Ovary (tissue), 9 donors: Measurements from ENCODE around the gene TLR7. TPM values are rescaled to one million over a fixed set of nuclear protein-coding genes. Genes with fewer than 3 reads are reported as not detected.

ENCODE experiments used
- DNase-seq, 5 donors: peaks; one replicate each; pipeline ENCODE4 v3.0.0-alpha.2; 2019 to 2020
- H3K27ac ChIP-seq, 2 donors: fragments of 200-600 bp; one replicate each; pipeline versions ENCODE4 v1.5.1 to v1.8.0; 2019 to 2022
- H3K27me3 ChIP-seq: fragments of 200-600 bp; one replicate; pipeline ENCODE4 v1.8.0; 2022
- H3K36me3 ChIP-seq: fragments of 200-600 bp; sonication (generic); one replicate; pipeline ENCODE4 v1.5.1; 2019
- H3K4me1 ChIP-seq: one replicate; pipeline ENCODE4 v1.8.1; 2013; ENCODE audit warnings: mild to moderate bottlenecking, moderate library complexity; ENCODE audit not compliant: insufficient read depth
- H3K4me3 ChIP-seq: fragments of 200-600 bp; sonication (generic); one replicate; pipeline ENCODE4 v1.5.1; 2017
- H3K9me3 ChIP-seq, 2 donors: fragments of 200-600 bp in 1 of 2; sonication (generic) in 1 of 2; one replicate each; pipeline versions ENCODE4 v1.5.1 to v1.8.1; 2013 to 2019; ENCODE audit warnings: mild to moderate bottlenecking in 1 of 2, moderate library complexity in 1 of 2
- EP300 ChIP-seq: sonication (generic); formaldehyde crosslinking; IDR thresholded peaks from one replicate; pipeline ENCODE4 v1.6.1; 2017; ENCODE audit warnings: antibody characterized with exemption
- POLR2A ChIP-seq: fragments of 450-650 bp; IDR thresholded peaks from one replicate; pipeline ENCODE4 v1.6.1; 2017; ENCODE audit warnings: antibody characterized with exemption, mild to moderate bottlenecking, moderate library complexity
- WGBS, 3 donors: extraction: QIAGEN DNeasy Blood & Tissue Kit in 1 of 3; methylation state at CpG; one replicate each; pipeline versions ENCODE4 v1.1.5 to v1.1.7; 2013 to 2017; 5-methylcytosine and 5-hydroxymethylcytosine counted together
- intact Hi-C, 4 donors: fragments of 100-400 bp; cut with DNase I; formaldehyde crosslinking; loops; one replicate each; pipeline versions ENCODE4 v1.11.0 to v1.15.1; 2022 to 2023
- polyA plus RNA-seq, 2 donors: library from polyadenylated mRNA; stranded (reverse); fragments of 200-250 nt in 1 of 2; fragments of 350-450 nt in 1 of 2; fragmentation: Illumina TruSeq in 1 of 2; extraction: RNeasy Lipid Tissue Mini Kit (QIAGEN cat#74804) in 1 of 2; gene quantifications; one replicate each; pipeline ENCODE4 v1.2.3, GENCODE V29; 2013 to 2014
- total RNA-seq, 7 donors: library from RNA; depleted of rRNA in 2 of 7; stranded (reverse); fragments of >200 nt in 2 of 7; fragmentation: NEBNext Ultra II Directional in 3 of 7; extraction: Animal tissue kit (Norgen Biotek cat#: 25700) in 3 of 7; gene quantifications; one replicate each; pipeline versions ENCODE4 v1.1.0 to v1.2.4, GENCODE V29; 2016 to 2023
- TF ChIP-seq, protein P1 (sequence below), 3 donors: fragments of 450-650 bp in 2 of 3; fragments of 200-600 bp in 1 of 3; IDR thresholded peaks; one replicate each; pipeline versions ENCODE4 v1.5.1 to v1.8.0; 2016 to 2022; ENCODE audit warnings: antibody characterized with exemption in 3 of 3, mild to moderate bottlenecking in 1 of 3
- donor health status: DM: no; HTN: no; CAD: no; lungs with moderate emphysema.
- donor health status: DM: no; HTN: no; CAD: no.
- donor health status: Bipolar disorder and iron deficiency.
- donor health status: DM: yes; HTN: yes; CAD: no.
- donor health status: DM: no; HTN: no; CAD: no.
- donor health status: DM: yes; HTN: yes; CAD: no.

Gene TLR7
- total and polyA plus RNA-seq, 9 donors, result 0.22 to 2.7 (median 0.57) TPM

DNA sequence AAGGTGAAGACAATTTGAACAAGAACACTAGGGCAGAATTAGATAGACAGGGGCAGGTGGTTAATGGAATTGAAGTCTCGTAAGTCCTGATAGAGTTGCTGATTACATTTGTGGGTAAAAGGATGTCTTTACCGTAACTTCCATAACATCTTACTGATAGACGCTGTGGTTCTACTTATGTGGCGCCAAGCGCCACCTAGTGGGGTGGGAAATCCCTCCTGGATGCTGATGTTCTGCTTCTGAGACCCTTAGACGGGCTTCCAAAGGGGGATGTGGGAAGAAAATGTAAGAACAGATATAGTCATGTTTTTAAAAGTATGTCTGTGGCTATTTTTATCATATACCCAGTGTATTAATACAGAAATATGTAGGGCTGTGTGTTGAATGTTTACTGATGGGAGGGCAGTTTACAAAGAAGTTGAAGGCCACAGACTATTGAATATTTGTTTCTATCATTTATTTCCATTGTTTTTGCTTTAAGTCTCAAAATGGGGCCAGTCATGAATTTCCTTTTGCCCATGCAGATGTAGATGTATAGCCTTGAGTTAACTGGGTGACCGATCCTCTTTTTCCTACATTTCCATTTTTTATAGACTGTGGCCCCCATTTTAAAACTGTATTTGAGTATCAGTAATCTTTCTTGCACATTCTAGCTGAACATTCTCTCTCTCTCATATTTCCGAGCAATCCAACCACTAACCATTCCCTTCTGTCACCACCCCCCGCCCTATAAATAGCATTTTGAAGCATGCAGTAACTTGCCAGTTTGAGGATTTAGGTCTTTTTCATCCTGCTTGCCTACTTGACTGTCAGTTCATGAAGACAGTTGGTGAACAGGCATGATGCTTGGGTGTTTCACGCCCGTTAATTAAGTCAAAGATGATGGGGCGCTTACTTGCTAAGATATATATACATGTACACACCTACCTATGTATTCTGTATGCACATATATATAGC, 27.5 kb downstream of the TLR7 start:
- peak in 3 of 5 donors; percentile 20 to 49 (median 21) for DNase-seq
- intact Hi-C loops, result no loop called here
- Histone ChIP-seq H3K27ac (no peak overlapping the region), H3K4me3 (no peak overlapping the region), H3K9me3 (no peaks in the 10 kb centered on the region), H3K36me3 (no peaks in the 10 kb centered on the region), H3K4me1 (no peaks in the 10 kb centered on the region), H3K27me3 (no peaks in the 10 kb centered on the region)
- WGBS, 3 donors, result 49 to 63% (median 52%) methylated on average over 12 of the region's 12 CpGs
- TF ChIP-seq POLR2A, result no peak
- TF ChIP-seq, protein P1, sequence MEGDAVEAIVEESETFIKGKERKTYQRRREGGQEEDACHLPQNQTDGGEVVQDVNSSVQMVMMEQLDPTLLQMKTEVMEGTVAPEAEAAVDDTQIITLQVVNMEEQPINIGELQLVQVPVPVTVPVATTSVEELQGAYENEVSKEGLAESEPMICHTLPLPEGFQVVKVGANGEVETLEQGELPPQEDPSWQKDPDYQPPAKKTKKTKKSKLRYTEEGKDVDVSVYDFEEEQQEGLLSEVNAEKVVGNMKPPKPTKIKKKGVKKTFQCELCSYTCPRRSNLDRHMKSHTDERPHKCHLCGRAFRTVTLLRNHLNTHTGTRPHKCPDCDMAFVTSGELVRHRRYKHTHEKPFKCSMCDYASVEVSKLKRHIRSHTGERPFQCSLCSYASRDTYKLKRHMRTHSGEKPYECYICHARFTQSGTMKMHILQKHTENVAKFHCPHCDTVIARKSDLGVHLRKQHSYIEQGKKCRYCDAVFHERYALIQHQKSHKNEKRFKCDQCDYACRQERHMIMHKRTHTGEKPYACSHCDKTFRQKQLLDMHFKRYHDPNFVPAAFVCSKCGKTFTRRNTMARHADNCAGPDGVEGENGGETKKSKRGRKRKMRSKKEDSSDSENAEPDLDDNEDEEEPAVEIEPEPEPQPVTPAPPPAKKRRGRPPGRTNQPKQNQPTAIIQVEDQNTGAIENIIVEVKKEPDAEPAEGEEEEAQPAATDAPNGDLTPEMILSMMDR (IDR thresholded peaks at IDR 0.05), result no peak
- no peak for TF ChIP-seq EP300

DNA sequence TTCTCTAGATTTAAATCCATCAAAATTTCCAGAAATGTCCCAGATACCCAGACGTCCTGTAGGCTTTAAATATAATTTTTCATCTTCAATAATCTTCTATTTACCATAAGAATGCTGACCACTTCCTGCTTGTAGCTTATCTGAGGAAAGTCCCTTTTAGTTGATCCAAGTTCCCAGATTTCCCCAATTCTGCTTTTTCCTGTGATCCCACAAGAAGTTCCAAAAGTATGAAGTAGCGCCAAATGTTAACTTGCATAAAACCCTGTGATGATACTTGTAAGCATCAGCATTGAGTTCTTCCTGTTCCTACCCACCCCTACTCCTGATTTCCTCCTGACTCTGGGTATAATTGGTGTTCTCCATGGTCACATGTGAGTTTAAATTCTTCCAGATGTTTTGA, 29.0 kb downstream of the TLR7 start:
- DNase-seq, result no peak
- intact Hi-C loops, result no loop called here
- no peak for TF ChIP-seq EP300
- WGBS, 3 donors, result 53 to 61% (median 54%) methylated on average over 2 of the region's 2 CpGs
- Histone ChIP-seq H3K4me1 (no peaks in the 10 kb centered on the region), H3K27me3 (no peaks in the 10 kb centered on the region), H3K36me3 (no peaks in the 10 kb centered on the region), H3K9me3 (no peaks in the 10 kb centered on the region), H3K4me3 (no peak overlapping the region), H3K27ac (no peak overlapping the region)

DNA sequence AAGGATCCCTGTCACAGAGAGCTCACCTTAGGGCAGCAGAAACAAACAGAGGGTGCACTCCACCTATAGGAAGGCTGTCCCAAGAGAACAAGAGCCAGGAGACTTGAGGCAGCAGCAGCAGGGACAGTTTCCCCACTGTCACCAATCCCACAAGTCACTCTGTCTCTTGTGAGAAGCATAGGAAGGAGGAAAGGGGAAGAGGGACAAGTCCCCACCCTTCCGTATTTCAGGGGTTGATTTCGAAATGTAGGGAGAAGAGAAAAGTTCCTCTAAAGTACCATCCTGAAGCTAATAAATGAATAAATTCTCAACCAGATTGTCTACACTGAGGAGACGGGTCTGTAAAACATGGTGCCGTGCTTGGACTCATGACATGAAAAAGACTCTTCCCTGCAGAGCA, 30.1 kb downstream of the TLR7 start:
- Histone ChIP-seq H3K4me3 (no peak overlapping the region), H3K27me3 (no peaks in the 10 kb centered on the region), H3K4me1 (no peaks in the 10 kb centered on the region), H3K9me3 (no peaks in the 10 kb centered on the region), H3K36me3 (no peaks in the 10 kb centered on the region), H3K27ac (no peak overlapping the region)
- DNase-seq, result no peak
- WGBS, 3 donors, result 84 to 90% (median 87%) methylated on average over 4 of the region's 4 CpGs
- intact Hi-C loops, result no loop called here
- TF ChIP-seq EP300, result no peak
- TF ChIP-seq POLR2A, result no peak
- TF ChIP-seq, protein P1 (IDR thresholded peaks at IDR 0.05), result no peak

GRCh38 chrX:12898073-12898472, 31.2 kb downstream of the TLR7 start:
- H3K27me3 ChIP-seq, result no peaks in the 10 kb centered on the region
- no peaks in the 10 kb centered on the region for H3K9me3 ChIP-seq
- no peaks in the 10 kb centered on the region for H3K4me1 ChIP-seq
- H3K27ac ChIP-seq, result no peak overlapping the region
- H3K4me3 ChIP-seq, result no peak overlapping the region
- 84 to 89% (median 87%) methylated on average over 5 of the region's 5 CpGs for WGBS, 3 donors
- H3K36me3 ChIP-seq, result no peaks in the 10 kb centered on the region
- TF ChIP-seq POLR2A, result no peak
- TF ChIP-seq, protein P1 (IDR thresholded peaks at IDR 0.05), result no peak
- no peak for TF ChIP-seq EP300
- intact Hi-C loops, result no loop called here
- no peak for DNase-seq

- TF ChIP-seq EP300, result no peak
- no peak for TF ChIP-seq POLR2A
- TF ChIP-seq, protein P1 (IDR thresholded peaks at IDR 0.05), result no peak
- Histone ChIP-seq H3K9me3 (no peaks in the 10 kb centered on the region), H3K4me1 (no peaks in the 10 kb centered on the region), H3K36me3 (no peaks in the 10 kb centered on the region), H3K27ac (no peak overlapping the region), H3K4me3 (no peak overlapping the region), H3K27me3 (no peaks in the 10 kb centered on the region)
- WGBS, 3 donors, result 37 to 52% (median 43%) methylated on average over 7 of the region's 7 CpGs
- DNase-seq, result no peak
- intact Hi-C loops, result no loop called here
These were observed 32.6 kb downstream of the TLR7 start for GRCh38 chrX:12899506-12899905.
